Testis (tissue), 5 donors: ENCODE data around the gene ZNF521. TPM values are rescaled to one million over a fixed set of nuclear protein-coding genes. Genes with fewer than 3 reads are reported as not detected.

ENCODE experiments used
- DNase-seq: peaks from one replicate; pipeline ENCODE4 v3.0.0-alpha.2; 2019
- H3K27ac ChIP-seq, 2 donors: fragments of 200-600 bp; sonication (generic); one replicate each; pipeline ENCODE4 v1.5.1; 2019
- H3K27me3 ChIP-seq: fragments of 200-600 bp; sonication (generic); one replicate; pipeline ENCODE4 v1.5.1; 2019
- H3K36me3 ChIP-seq: fragments of 200-600 bp; sonication (generic); one replicate; pipeline ENCODE4 v1.5.1; 2017; ENCODE audit warnings: low read depth; ENCODE audit errors: missing control alignments
- H3K4me1 ChIP-seq: fragments of 200-600 bp; sonication (generic); one replicate; pipeline ENCODE4 v1.5.1; 2019
- H3K4me3 ChIP-seq, 2 donors: fragments of 200-600 bp; sonication (generic); one replicate each; pipeline ENCODE4 v1.5.1; 2017 to 2019
- H3K9me3 ChIP-seq: fragments of 200-600 bp; sonication (generic); one replicate; pipeline ENCODE4 v1.5.1; 2017
- CTCF ChIP-seq, 3 experiments: fragments of 450-650 bp in 2 of 3; fragments of 200-600 bp in 1 of 3; sonication (generic) in 1 of 3; IDR thresholded peaks; one replicate each; pipeline ENCODE4 v1.5.1; 2016 to 2019; ENCODE audit warnings: antibody characterized with exemption in 3 of 3, mild to moderate bottlenecking in 2 of 3, moderate library complexity in 1 of 3
- POLR2A ChIP-seq: fragments of 450-650 bp; IDR thresholded peaks from one replicate; pipeline ENCODE4 v1.6.1; 2017; ENCODE audit warnings: antibody characterized with exemption, mild to moderate bottlenecking, moderate library complexity
- WGBS, 2 donors: methylation state at CpG; one replicate each; pipeline ENCODE4 v1.1.5; 2018; 5-methylcytosine and 5-hydroxymethylcytosine counted together
- intact Hi-C: fragments of 100-400 bp; cut with DNase I; formaldehyde crosslinking; loops from one replicate; pipeline ENCODE4 v1.15.1; 2023; ENCODE audit warnings: low total_unique reads
- long read RNA-seq, 2 donors: transcript quantifications; one replicate each; lab custom pipeline, GENCODE V29; 2026
- polyA plus RNA-seq: library from polyadenylated mRNA; stranded (reverse); fragments of 350-450 nt; fragmentation: Illumina TruSeq; extraction: RNeasy Lipid Tissue Mini Kit (QIAGEN cat#74804); gene quantifications from one replicate; pipeline ENCODE4 v1.2.3, GENCODE V29; 2014; ENCODE audit warnings: low read depth, low replicate concordance; ENCODE audit not compliant: insufficient read depth
- total RNA-seq, 2 donors: library from RNA; depleted of rRNA; stranded (reverse); fragments of >200 nt; gene quantifications; one replicate each; pipeline ENCODE4 v1.2.3, GENCODE V29; 2016

ZNF521 gene
- total RNA-seq = 10 to 100 TPM; 34.7 to 46.9 TPM
- polyA plus RNA-seq = 8.7 TPM
- long read RNA-seq, donor 1, full-length matches to known transcripts = 3 of 16 reads
- long read RNA-seq, donor 1, partial matches to known transcripts = 13 of 16 reads
- long read RNA-seq, donor 1, other reads (novel, unspliced or antisense) = 0 of 16 reads
- long read RNA-seq, donor 2, full-length matches to known transcripts = 2 of 12 reads
- long read RNA-seq, donor 2, partial matches to known transcripts = 10 of 12 reads
- long read RNA-seq, donor 2, other reads (novel, unspliced or antisense) = 0 of 12 reads

- peak; percentile 84 for DNase-seq
- no peaks in the 10 kb centered on the region for H3K27me3 ChIP-seq
- intact Hi-C loops = loop anchor here (5.0 kb wide), 1 partner anchor 365 kb away; no protein-coding TSS in a partner anchor
- peak within 1 kb of the TSS; percentile 75 to 93 for H3K27ac ChIP-seq
- H3K9me3 ChIP-seq = no peaks in the 10 kb centered on the region
- peak within 1 kb of the TSS; percentile 74 for H3K4me3 ChIP-seq
- H3K4me1 ChIP-seq = no peaks in the 10 kb centered on the region
- no peaks in the 10 kb centered on the region for H3K36me3 ChIP-seq
- TF ChIP-seq CTCF (IDR thresholded peaks at IDR 0.05) (peak in 2 of 3 experiments; percentile 1 to 8), POLR2A (no peak)
- 0% methylated on average over 58 to 69 of the region's 91 CpGs for WGBS, 2 donors
Observed at GRCh38 chr18:25351777-25352628, at the start of gene ZNF521. Gene ZNF521 (minus strand): TSS chr18:25352166. CDS start chr18:25350946, 1,220 bp downstream.

DNA sequence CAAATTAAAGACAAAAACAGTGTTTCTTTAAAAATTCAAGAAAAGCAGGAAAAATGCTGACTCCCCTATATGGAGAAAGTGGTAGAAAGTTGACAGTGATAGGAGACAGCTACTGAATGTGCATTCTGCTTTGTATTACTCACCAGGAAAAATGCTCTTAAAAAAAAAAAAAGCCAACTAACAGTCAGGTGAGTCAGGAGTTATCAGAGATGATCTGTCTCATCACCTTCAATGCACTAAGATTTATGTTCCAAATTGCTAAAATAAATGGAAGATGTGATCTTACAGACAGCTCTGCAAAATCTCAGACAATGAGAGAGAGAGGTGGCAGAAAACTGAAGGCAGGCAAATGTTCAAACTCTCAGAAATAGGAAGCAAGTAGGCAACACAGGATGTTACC, 47.6 kb upstream of the ZNF521 start:
- no peaks in the 10 kb centered on the region for H3K27me3 ChIP-seq
- TF ChIP-seq CTCF (IDR thresholded peaks at IDR 0.05) (no peak), POLR2A (no peak)
- no peaks in the 10 kb centered on the region for H3K36me3 ChIP-seq
- no peak for DNase-seq
- no peaks in the 10 kb centered on the region for H3K9me3 ChIP-seq
- H3K4me3 ChIP-seq = no peak overlapping the region
- no peaks in the 10 kb centered on the region for H3K4me1 ChIP-seq
- intact Hi-C loops = no loop called here
- no peak overlapping the region for H3K27ac ChIP-seq

GRCh38 chr18:25392192-25392591, 40.2 kb upstream of the ZNF521 start:
- H3K4me3 ChIP-seq = no peak overlapping the region
- no peaks in the 10 kb centered on the region for H3K27me3 ChIP-seq
- no peak for DNase-seq
- H3K27ac ChIP-seq = no peak overlapping the region
- TF ChIP-seq POLR2A (no peak), CTCF (IDR thresholded peaks at IDR 0.05) (no peak)
- no peaks in the 10 kb centered on the region for H3K36me3 ChIP-seq
- intact Hi-C loops = no loop called here
- no peaks in the 10 kb centered on the region for H3K4me1 ChIP-seq
- H3K9me3 ChIP-seq = no peaks in the 10 kb centered on the region

- no peak overlapping the region for H3K4me3 ChIP-seq
- no peaks in the 10 kb centered on the region for H3K4me1 ChIP-seq
- WGBS, 2 donors = 73 to 84% methylated on average over 2 of the region's 2 CpGs
- no peak overlapping the region for H3K27ac ChIP-seq
- intact Hi-C loops = no loop called here
- H3K27me3 ChIP-seq = no peaks in the 10 kb centered on the region
- no peak for TF ChIP-seq CTCF (IDR thresholded peaks at IDR 0.05)
- no peak for TF ChIP-seq POLR2A
- H3K9me3 ChIP-seq = no peaks in the 10 kb centered on the region
- DNase-seq = no peak
- no peaks in the 10 kb centered on the region for H3K36me3 ChIP-seq
Observed at GRCh38 chr18:25373432-25374179, 21.6 kb upstream of the ZNF521 start.
